Measurements from ENCODE around the gene TTC28. TPM values are rescaled to one million over a fixed set of nuclear protein-coding genes. Genes with fewer than 3 reads are reported as not detected.
A peak's percentile ranks its signal among the peaks of the same experiment; 100 is the strongest.

The TTC28 gene
- total RNA-seq, 1 donor from 2014 or later: 24.5 TPM

GRCh38 chr22:28017558-28017820, 662.2 kb downstream of the TTC28 start:
- H3K27ac ChIP-seq: no peak overlapping the region
- H3K27me3 ChIP-seq: no peaks in the 10 kb centered on the region
- no peaks in the 10 kb centered on the region for H3K4me1 ChIP-seq
- TF ChIP-seq CTCF (IDR thresholded peaks at IDR 0.05): no peak
- peaks cover 7 to 17% of the 10 kb centered on the region in 2 donors for H3K36me3 ChIP-seq
- intact Hi-C loops (cut with DNase I): no loop called here
- DNase-seq (ENCODE audit: low spot score in 2 of 2): no peak
- H3K9me3 ChIP-seq: no peaks in the 10 kb centered on the region
- no peak overlapping the region for H3K4me3 ChIP-seq

- H3K27me3 ChIP-seq: no peaks in the 10 kb centered on the region
- H3K4me3 ChIP-seq: no peak overlapping the region
- intact Hi-C loops (cut with DNase I): no loop called here
- no peaks in the 10 kb centered on the region for H3K4me1 ChIP-seq
- no peak for TF ChIP-seq CTCF (IDR thresholded peaks at IDR 0.05)
- no peak overlapping the region for H3K27ac ChIP-seq
- H3K36me3 ChIP-seq: peaks cover 7 to 18% of the 10 kb centered on the region in 2 donors
- H3K9me3 ChIP-seq: no peaks in the 10 kb centered on the region
- peak in 1 of 2 donors; percentile 59 for DNase-seq (ENCODE audit: low spot score in 2 of 2)
Observed at GRCh38 chr22:28016781-28017557, 662.7 kb downstream of the TTC28 start.

- peak in 1 of 2 donors; percentile 57 for DNase-seq (ENCODE audit: low spot score in 2 of 2)
- Histone ChIP-seq H3K27ac (no peak overlapping the region), H3K36me3 (peaks cover 7 to 20% of the 10 kb centered on the region in 2 donors), H3K27me3 (no peaks in the 10 kb centered on the region), H3K4me1 (no peaks in the 10 kb centered on the region), H3K9me3 (no peaks in the 10 kb centered on the region), H3K4me3 (no peak overlapping the region)
- intact Hi-C loops (cut with DNase I): no loop called here
- TF ChIP-seq CTCF (IDR thresholded peaks at IDR 0.05): no peak
Observed at GRCh38 chr22:28015676-28016601, 663.7 kb downstream of the TTC28 start.

GRCh38 chr22:28015046-28015425, 664.6 kb downstream of the TTC28 start:
- H3K27me3 ChIP-seq: no peaks in the 10 kb centered on the region
- peaks cover 7 to 20% of the 10 kb centered on the region in 2 donors for H3K36me3 ChIP-seq
- no peak for TF ChIP-seq CTCF (IDR thresholded peaks at IDR 0.05)
- intact Hi-C loops (cut with DNase I): no loop called here
- no peak for DNase-seq (ENCODE audit: low spot score in 2 of 2)
- no peaks in the 10 kb centered on the region for H3K9me3 ChIP-seq
- H3K4me3 ChIP-seq: no peak overlapping the region
- H3K4me1 ChIP-seq: no peaks in the 10 kb centered on the region
- H3K27ac ChIP-seq: no peak overlapping the region

- intact Hi-C loops (cut with DNase I): no loop called here
- H3K36me3 ChIP-seq: peaks cover 7 to 20% of the 10 kb centered on the region in 2 donors
- no peak overlapping the region for H3K4me3 ChIP-seq
- H3K27ac ChIP-seq: no peak overlapping the region
- H3K27me3 ChIP-seq: no peaks in the 10 kb centered on the region
- peaks cover 0 to under 1% of the 10 kb centered on the region in 2 donors for H3K4me1 ChIP-seq
- no peak for TF ChIP-seq CTCF (IDR thresholded peaks at IDR 0.05)
- H3K9me3 ChIP-seq: no peaks in the 10 kb centered on the region
- no peak for DNase-seq (ENCODE audit: low spot score in 2 of 2)
Observed at GRCh38 chr22:28014211-28015045, 665.2 kb downstream of the TTC28 start.
